AG09309 (cell line): ENCODE results near the gene ZNF831.

Experiments
- DNase-seq: peaks from one replicate; pipeline ENCODE4 v3.0.0-alpha.2; 2010; ENCODE audit warnings: low read depth
- H3K4me3 ChIP-seq: 2 replicates; pipeline ENCODE4 v1.5.1; 2011; ENCODE audit warnings: mild to moderate bottlenecking, low read depth, low read length, moderate library complexity; ENCODE audit not compliant: control insufficient read depth
- TF ChIP-seq, protein P1 (sequence below): IDR thresholded peaks from 2 replicates; pipeline ENCODE4 v1.5.1; 2011; ENCODE audit warnings: mild to moderate bottlenecking, low read depth, low read length, inconsistent platforms; ENCODE audit not compliant: insufficient read depth, control insufficient read depth; ENCODE audit errors: missing control alignments

The ZNF831 gene

DNA sequence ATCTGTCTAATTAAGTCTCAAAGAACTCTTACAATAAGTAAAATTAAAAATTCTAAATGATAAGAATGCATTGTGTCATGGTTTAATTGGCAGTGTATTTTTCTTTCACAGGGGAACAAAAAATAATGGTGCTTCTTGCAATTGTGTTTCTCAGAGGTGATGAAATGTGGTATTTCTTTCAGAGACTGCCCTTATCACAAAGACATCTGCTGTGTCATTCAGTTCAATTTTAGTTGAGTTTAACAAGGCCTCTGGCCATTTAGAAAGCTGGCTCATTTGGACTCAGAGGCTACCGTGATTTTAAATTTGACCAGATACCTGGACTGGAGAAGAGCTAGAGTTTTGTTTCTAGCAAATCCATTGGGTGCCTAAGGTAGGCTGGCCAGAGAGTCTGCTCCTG lies 23.6 kb upstream of the ZNF831 start:
- H3K4me3 ChIP-seq, result no peak overlapping the region
- DNase-seq, result no peak
- TF ChIP-seq, protein P1, sequence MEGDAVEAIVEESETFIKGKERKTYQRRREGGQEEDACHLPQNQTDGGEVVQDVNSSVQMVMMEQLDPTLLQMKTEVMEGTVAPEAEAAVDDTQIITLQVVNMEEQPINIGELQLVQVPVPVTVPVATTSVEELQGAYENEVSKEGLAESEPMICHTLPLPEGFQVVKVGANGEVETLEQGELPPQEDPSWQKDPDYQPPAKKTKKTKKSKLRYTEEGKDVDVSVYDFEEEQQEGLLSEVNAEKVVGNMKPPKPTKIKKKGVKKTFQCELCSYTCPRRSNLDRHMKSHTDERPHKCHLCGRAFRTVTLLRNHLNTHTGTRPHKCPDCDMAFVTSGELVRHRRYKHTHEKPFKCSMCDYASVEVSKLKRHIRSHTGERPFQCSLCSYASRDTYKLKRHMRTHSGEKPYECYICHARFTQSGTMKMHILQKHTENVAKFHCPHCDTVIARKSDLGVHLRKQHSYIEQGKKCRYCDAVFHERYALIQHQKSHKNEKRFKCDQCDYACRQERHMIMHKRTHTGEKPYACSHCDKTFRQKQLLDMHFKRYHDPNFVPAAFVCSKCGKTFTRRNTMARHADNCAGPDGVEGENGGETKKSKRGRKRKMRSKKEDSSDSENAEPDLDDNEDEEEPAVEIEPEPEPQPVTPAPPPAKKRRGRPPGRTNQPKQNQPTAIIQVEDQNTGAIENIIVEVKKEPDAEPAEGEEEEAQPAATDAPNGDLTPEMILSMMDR, result no peak

DNA sequence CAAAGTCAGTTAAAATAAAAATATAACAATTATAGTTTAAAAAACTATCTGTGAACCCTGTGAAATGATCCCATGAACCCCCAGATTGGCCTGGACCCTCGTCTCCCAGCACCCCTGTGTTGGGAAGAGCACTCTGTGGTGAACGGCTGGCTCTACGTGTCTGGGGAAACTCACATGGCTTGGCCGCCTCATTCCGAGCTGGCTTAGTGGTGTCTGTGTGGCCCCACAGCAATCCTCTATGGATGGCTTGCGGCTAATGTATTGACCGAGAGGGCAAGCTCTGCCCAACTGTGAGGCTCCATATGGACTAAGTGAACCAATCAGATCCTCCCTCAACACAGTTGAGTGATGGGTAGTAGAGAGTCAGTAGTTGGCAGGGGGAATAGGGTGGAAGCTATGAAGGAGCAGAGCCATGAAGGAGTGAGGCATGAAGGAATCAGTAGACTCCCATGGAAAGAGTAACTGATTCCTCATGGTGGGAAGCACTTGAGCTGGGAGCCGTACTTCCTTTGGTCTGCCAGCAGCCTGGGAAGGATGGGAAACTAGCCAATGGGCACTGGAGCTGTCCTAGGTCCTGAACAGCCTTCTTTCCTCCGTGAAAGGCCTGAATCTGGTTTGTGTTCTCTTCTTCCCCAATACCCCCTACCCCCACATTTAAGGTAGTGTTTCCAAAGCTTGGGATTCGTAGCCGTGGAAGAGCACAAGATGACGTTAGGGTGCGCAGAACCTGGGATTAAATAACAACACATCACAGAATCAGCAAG lies 21.6 kb upstream of the ZNF831 start:
- no peak overlapping the region for H3K4me3 ChIP-seq
- DNase-seq, result no peak
- TF ChIP-seq, protein P1, result no peak

DNA sequence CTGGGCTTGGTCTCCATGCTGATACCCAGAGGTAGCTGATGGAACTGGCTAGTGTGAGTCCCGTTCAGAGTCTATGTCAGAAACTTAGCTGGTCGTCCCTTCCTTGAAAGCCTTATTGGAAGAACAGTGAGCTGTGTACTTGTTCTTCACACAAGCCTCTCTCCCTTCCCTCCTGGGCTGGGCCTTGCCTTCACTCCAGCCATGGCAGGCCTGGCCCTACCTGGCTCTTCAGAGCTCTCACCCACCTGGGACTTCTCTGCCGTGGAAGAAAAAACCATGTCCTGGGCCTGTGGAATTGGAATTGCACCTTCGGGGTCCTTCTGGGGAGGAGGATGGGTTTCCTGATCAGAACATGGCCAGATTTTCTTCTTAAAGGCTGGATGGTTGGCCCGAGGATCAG lies 20.3 kb upstream of the ZNF831 start:
- TF ChIP-seq, protein P1, result no peak
- no peak for DNase-seq
- no peak overlapping the region for H3K4me3 ChIP-seq

DNA sequence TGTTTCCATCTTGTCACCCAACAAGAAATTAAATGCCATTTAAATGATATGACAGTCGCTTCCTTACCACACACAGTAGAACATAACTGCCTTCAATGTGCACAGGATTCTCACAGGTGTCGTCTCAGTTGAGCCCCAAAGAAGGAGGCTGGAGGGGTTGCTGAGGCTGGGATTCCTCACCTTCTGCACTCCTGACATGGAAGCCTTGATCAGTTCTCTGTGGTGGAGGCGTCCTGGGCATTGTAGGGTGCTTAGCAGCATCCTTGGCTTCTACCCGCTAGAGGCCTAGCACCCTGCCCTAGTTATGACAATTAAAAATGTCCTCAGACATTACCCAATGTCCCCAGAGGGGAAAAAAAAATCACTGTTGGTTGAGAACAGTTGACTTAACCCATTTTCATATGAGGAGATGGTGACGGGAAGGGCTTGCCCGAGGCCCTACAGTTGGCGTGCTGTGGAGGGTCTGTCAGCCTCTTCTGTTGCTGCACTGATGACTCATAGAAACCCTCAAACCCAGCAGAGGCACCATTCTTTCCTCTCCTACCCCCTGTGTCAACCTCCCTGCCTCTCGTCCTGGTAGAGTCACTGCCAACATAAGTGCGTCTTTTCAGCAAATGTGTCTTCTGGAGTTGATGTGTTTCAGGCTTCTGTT lies 19.3 kb upstream of the ZNF831 start:
- H3K4me3 ChIP-seq, result no peak overlapping the region
- no peak for DNase-seq
- TF ChIP-seq, protein P1, result no peak

- no peak for DNase-seq
- H3K4me3 ChIP-seq, result no peak overlapping the region
- TF ChIP-seq, protein P1, result no peak
These were observed 18.8 kb upstream of the ZNF831 start for GRCh38 chr20:59144831-59145196.

DNA sequence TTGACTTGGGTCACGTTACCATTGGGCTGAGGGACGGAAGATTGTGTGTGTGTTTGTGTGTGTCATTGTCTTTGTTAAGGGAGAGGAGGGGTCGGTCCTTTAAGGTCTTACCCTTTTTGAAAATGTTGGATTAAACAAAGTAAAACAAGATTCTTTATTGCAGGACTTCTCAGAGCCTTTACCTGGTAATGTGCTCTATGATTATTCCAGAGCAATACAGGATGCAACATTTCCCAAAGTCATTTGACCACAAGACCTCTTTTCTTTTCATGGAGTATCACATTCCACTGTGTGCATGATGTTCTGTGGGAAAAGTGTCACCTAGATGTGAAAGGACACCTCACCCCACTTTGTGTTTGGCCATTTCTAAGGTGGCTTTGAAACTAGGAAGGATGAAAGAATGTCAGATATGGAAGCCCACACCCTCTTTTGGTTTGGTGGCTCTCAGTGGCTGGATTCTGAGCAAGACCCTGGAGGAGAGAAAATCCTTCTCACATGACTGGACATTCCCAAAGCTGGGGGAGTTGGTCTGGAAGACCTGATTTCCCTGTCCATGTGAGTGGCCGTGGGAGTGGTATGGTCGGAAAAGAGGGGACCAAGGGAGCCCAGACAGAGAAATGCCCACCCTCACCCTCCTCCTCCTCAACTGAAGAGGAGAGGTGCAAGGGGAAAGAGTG lies 18.2 kb upstream of the ZNF831 start:
- no peak overlapping the region for H3K4me3 ChIP-seq
- TF ChIP-seq, protein P1, result no peak
- DNase-seq, result no peak
